Mucosa of rectum (tissue), 2 donors: ENCODE data around the gene WSB2.

ENCODE experiments used
- H3K27ac ChIP-seq, 2 donors: one replicate each; pipeline ENCODE4 v1.7.0; 2013; ENCODE audit warnings: inconsistent platforms in 2 of 2, low read depth in 2 of 2, low read length in 2 of 2
- H3K27me3 ChIP-seq, 2 donors: one replicate each; pipeline ENCODE4 v1.7.0; 2013; ENCODE audit warnings: low read length in 2 of 2; ENCODE audit not compliant: control insufficient read depth in 2 of 2, insufficient read depth in 2 of 2
- H3K36me3 ChIP-seq, 2 donors: one replicate each; pipeline ENCODE4 v1.7.0; 2013; ENCODE audit warnings: low read length in 2 of 2; ENCODE audit not compliant: control insufficient read depth in 2 of 2, insufficient read depth in 2 of 2
- H3K4me1 ChIP-seq, 2 donors: one replicate each; pipeline ENCODE4 v1.7.0; 2013; ENCODE audit warnings: low read length in 2 of 2, mild to moderate bottlenecking in 1 of 2; ENCODE audit not compliant: control insufficient read depth in 2 of 2, insufficient read depth in 2 of 2
- H3K4me3 ChIP-seq, 2 donors: one replicate each; pipeline ENCODE4 v1.7.0; 2013; ENCODE audit warnings: low read length in 2 of 2
- H3K9ac ChIP-seq, 2 donors: one replicate each; pipeline ENCODE4 v1.7.0; 2013; ENCODE audit warnings: low read length in 2 of 2, low read depth in 1 of 2, mild to moderate bottlenecking in 1 of 2
- H3K9me3 ChIP-seq, 2 donors: one replicate each; pipeline ENCODE4 v1.7.0; 2013; ENCODE audit warnings: low read length in 2 of 2; ENCODE audit not compliant: control insufficient read depth in 2 of 2
- donor health status: healthy.
- donor health status: Normal muscosa, but diverticular disease.

The WSB2 gene

GRCh38 chr12:118036672-118037411 is 24.1 kb downstream of the WSB2 start:
- Histone ChIP-seq H3K9ac (no peak overlapping the region), H3K27ac (no peak overlapping the region), H3K36me3 (peaks cover 75 to 82% of the 10 kb centered on the region in 2 donors), H3K27me3 (no peaks in the 10 kb centered on the region), H3K4me1 (no peaks in the 10 kb centered on the region), H3K9me3 (no peaks in the 10 kb centered on the region), H3K4me3 (no peak overlapping the region)

GRCh38 chr12:118035190-118036041 is 25.6 kb downstream of the WSB2 start:
- Histone ChIP-seq H3K9ac (no peak overlapping the region), H3K36me3 (peaks cover 75 to 83% of the 10 kb centered on the region in 2 donors), H3K27me3 (no peaks in the 10 kb centered on the region), H3K9me3 (no peaks in the 10 kb centered on the region), H3K4me3 (no peak overlapping the region), H3K4me1 (no peaks in the 10 kb centered on the region), H3K27ac (no peak overlapping the region)

GRCh38 chr12:118034429-118035189 is 26.4 kb downstream of the WSB2 start:
- Histone ChIP-seq H3K27ac (no peak overlapping the region), H3K9ac (no peak overlapping the region), H3K36me3 (peaks cover 74 to 84% of the 10 kb centered on the region in 2 donors), H3K27me3 (no peaks in the 10 kb centered on the region), H3K9me3 (no peaks in the 10 kb centered on the region), H3K4me3 (no peak overlapping the region), H3K4me1 (no peaks in the 10 kb centered on the region)

GRCh38 chr12:118033902-118034301 is 27.1 kb downstream of the WSB2 start:
- Histone ChIP-seq H3K36me3 (peaks cover 69 to 84% of the 10 kb centered on the region in 2 donors), H3K9ac (no peak overlapping the region), H3K27me3 (no peaks in the 10 kb centered on the region), H3K4me3 (no peak overlapping the region), H3K9me3 (no peaks in the 10 kb centered on the region), H3K27ac (no peak overlapping the region), H3K4me1 (no peaks in the 10 kb centered on the region)

- Histone ChIP-seq H3K9ac (no peak overlapping the region), H3K27ac (no peak overlapping the region), H3K9me3 (no peaks in the 10 kb centered on the region), H3K27me3 (no peaks in the 10 kb centered on the region), H3K4me3 (no peak overlapping the region), H3K4me1 (no peaks in the 10 kb centered on the region), H3K36me3 (peaks cover 67 to 83% of the 10 kb centered on the region in 2 donors)
These were observed 27.7 kb downstream of the WSB2 start for GRCh38 chr12:118033323-118033722.

GRCh38 chr12:118032188-118032587 is 28.8 kb downstream of the WSB2 start:
- no peak overlapping the region for H3K27ac ChIP-seq

GRCh38 chr12:118029166-118029565 is 31.8 kb downstream of the WSB2 start:
- Histone ChIP-seq H3K36me3 (peaks cover 54 to 73% of the 10 kb centered on the region in 2 donors), H3K27me3 (no peaks in the 10 kb centered on the region), H3K4me3 (no peak overlapping the region), H3K9ac (no peak overlapping the region), H3K4me1 (no peaks in the 10 kb centered on the region), H3K27ac (no peak overlapping the region), H3K9me3 (no peaks in the 10 kb centered on the region)

More at GRCh38 chr12:118032188-118032587, 28.8 kb downstream of the WSB2 start:
- Histone ChIP-seq H3K27me3 (no peaks in the 10 kb centered on the region), H3K4me1 (no peaks in the 10 kb centered on the region), H3K36me3 (peaks cover 62 to 79% of the 10 kb centered on the region in 2 donors), H3K4me3 (no peak overlapping the region), H3K9ac (no peak overlapping the region), H3K9me3 (no peaks in the 10 kb centered on the region)

GRCh38 chr12:118025168-118025567 is 35.8 kb downstream of the WSB2 start:
- H3K9ac ChIP-seq = no peak overlapping the region
- H3K36me3 ChIP-seq = peaks cover 31 to 43% of the 10 kb centered on the region in 2 donors
- no peak overlapping the region for H3K27ac ChIP-seq
- no peaks in the 10 kb centered on the region for H3K27me3 ChIP-seq
- H3K9me3 ChIP-seq = no peaks in the 10 kb centered on the region
- H3K4me1 ChIP-seq = no peaks in the 10 kb centered on the region
- H3K4me3 ChIP-seq = no peak overlapping the region

GRCh38 chr12:118023301-118023860 is 37.6 kb downstream of the WSB2 start:
- Histone ChIP-seq H3K9me3 (no peaks in the 10 kb centered on the region), H3K36me3 (peaks cover 35 to 41% of the 10 kb centered on the region in 2 donors), H3K27ac (no peak overlapping the region), H3K27me3 (no peaks in the 10 kb centered on the region), H3K4me1 (no peaks in the 10 kb centered on the region), H3K4me3 (no peak overlapping the region), H3K9ac (no peak overlapping the region)
